ENCODE results near the gene PHPT1.

Gene PHPT1

DNA sequence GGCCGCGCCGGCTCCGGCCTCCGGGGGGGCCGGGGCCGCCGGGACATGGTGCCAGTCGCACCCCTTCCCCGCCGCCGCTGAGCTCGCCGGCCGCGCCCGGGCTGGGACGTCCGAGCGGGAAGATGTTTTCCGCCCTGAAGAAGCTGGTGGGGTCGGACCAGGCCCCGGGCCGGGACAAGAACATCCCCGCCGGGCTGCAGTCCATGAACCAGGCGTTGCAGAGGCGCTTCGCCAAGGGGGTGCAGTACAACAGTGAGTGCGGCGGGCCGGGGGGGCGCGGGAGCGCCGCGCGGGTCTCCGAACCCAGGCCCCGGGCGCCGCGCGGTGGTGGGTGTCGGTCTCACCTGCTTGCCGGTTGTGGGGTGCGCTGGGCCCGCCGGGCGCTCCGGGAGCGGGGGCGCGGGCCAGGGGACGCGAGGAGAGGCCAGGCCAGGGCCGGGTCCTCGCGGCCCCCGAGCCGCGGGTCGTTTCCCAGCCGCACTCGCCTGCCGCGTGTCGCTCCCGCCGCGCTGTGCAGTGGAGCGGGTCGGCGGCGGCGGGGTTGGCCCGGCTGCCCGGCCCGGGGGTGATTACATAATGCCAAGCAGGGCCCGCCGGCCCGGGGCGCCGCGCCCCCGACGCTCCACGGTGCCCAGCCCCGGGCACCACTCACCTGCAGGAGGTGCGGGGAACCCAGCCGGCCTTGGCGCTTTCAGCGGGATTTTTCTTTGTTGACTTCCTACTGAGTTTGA lies 41.0 kb upstream of the PHPT1 start:
- intact Hi-C loops (cut with DNase I; ENCODE audit: low total_unique reads): loop anchor here (5.0 kb wide), 1 partner anchor 34 kb away; the partner anchor contains the start of gene AJM1
- DNase-seq: no peak

DNA sequence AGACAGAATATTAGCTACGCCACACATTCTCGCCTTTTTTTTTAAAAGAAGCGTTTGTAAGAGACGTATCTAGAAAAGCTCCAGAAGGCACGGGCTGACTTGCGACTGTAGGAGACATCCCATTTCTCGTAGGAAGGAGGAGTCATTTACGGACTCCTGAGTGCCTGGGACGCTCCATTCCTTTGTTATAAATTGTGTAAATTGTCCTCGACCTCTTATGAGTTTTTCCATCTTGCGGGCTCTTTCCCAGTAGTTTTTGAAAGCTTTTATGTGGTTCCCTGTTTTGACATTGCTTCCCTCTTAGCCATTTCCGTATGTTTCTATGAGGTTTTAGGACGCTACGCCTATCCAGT lies 40.4 kb upstream of the PHPT1 start:
- H3K9me3 ChIP-seq: no peaks in the 10 kb centered on the region
- peak overlapping the region; percentile 94 to 99 for H3K4me3 ChIP-seq
- TF ChIP-seq, protein P1, sequence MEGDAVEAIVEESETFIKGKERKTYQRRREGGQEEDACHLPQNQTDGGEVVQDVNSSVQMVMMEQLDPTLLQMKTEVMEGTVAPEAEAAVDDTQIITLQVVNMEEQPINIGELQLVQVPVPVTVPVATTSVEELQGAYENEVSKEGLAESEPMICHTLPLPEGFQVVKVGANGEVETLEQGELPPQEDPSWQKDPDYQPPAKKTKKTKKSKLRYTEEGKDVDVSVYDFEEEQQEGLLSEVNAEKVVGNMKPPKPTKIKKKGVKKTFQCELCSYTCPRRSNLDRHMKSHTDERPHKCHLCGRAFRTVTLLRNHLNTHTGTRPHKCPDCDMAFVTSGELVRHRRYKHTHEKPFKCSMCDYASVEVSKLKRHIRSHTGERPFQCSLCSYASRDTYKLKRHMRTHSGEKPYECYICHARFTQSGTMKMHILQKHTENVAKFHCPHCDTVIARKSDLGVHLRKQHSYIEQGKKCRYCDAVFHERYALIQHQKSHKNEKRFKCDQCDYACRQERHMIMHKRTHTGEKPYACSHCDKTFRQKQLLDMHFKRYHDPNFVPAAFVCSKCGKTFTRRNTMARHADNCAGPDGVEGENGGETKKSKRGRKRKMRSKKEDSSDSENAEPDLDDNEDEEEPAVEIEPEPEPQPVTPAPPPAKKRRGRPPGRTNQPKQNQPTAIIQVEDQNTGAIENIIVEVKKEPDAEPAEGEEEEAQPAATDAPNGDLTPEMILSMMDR (IDR thresholded peaks at IDR 0.05): no peak
- H3K27me3 ChIP-seq: no peaks in the 10 kb centered on the region
- H3K36me3 ChIP-seq: peaks cover 0 to 26% (median 6%) of the 10 kb centered on the region in 3 donors
- intact Hi-C loops (cut with DNase I; ENCODE audit: low total_unique reads): loop anchor here (5.0 kb wide), 1 partner anchor 34 kb away; the partner anchor contains the start of gene AJM1
- H3K4me1 ChIP-seq: peaks cover 0 to 52% (median 26%) of the 10 kb centered on the region in 4 donors
- H3K27ac ChIP-seq: peak overlapping the region; percentile 69 to 83
- no peak for DNase-seq

More for the DNA sequence above, 41.0 kb upstream of the PHPT1 start:
- Histone ChIP-seq H3K9me3 (no peaks in the 10 kb centered on the region), H3K27ac (peak overlapping the region; percentile 69 to 83), H3K36me3 (peaks cover 0 to 23% (median 6%) of the 10 kb centered on the region in 3 donors), H3K4me3 (peak overlapping the region; percentile 94 to 99), H3K4me1 (peaks cover 0 to 52% (median 26%) of the 10 kb centered on the region in 4 donors), H3K27me3 (peaks cover 0 to 4% of the 10 kb centered on the region in 2 donors)
- TF ChIP-seq, protein P1 (IDR thresholded peaks at IDR 0.05): no peak

DNA sequence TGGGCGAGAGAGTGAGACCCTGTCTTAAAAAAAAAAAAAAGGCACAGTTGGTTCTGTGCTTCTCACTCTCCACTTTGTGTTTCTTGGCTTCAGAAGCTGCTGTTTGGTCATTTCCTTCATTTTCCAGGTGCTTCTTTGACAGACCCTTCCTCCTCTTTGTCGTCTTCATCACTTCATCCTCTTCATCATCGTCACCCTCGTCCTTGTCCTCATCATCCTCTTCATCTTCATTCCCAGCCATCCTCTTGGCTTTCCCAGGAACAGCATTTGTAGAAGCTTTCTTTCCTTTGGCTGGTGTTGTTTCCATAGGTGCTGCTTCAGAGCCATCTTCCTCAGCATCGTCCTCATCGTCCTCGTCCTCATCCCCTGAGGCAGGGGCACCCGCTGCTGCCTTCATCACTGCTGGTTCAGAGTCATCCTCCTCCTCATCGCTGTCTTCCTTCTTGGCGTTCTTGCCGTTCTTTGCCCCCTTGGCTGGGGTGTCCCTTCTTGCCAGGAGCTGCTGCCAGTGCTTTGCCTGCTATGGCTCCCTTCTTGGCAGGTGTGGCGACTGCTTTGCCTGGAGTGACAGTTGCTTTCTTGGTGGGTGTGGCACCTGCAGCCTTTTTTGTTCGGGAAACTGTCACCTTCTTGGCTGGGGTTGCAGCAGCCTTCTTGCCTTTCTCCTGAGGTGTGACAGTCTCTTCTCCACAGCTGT lies 34.3 kb upstream of the PHPT1 start:
- Histone ChIP-seq H3K9me3 (no peaks in the 10 kb centered on the region), H3K36me3 (peaks cover 6 to 30% (median 15%) of the 10 kb centered on the region in 3 donors), H3K27ac (no peak overlapping the region), H3K27me3 (no peaks in the 10 kb centered on the region), H3K4me1 (peaks cover 0 to 11% (median 5%) of the 10 kb centered on the region in 4 donors), H3K4me3 (no peak overlapping the region)
- DNase-seq: no peak
- intact Hi-C loops (cut with DNase I; ENCODE audit: low total_unique reads): no loop called here
- TF ChIP-seq, protein P1 (IDR thresholded peaks at IDR 0.05): no peak

DNA sequence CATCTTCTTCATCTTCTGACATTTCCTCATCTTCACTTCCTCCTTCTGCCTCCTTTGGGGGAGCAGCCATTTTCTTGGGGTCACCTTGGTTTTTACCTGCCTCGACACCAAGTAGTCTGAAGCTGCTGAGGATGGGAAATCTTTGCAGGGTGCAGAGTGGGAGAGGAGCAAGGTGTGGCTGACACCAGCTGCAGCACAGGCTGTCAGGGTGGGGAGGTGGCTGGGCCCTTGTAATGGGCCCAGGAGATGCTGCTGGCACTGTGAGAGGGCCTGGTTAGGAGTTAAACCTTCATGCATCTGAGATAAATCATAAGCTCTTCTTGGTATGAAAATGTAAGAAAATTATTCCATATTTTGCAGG lies 33.8 kb upstream of the PHPT1 start:
- no peaks in the 10 kb centered on the region for H3K27me3 ChIP-seq
- H3K27ac ChIP-seq: no peak overlapping the region
- no peak for DNase-seq
- intact Hi-C loops (cut with DNase I; ENCODE audit: low total_unique reads): no loop called here
- H3K4me1 ChIP-seq: peaks cover 0 to 5% (median 3%) of the 10 kb centered on the region in 4 donors
- H3K9me3 ChIP-seq: no peaks in the 10 kb centered on the region
- peaks cover 6 to 27% (median 15%) of the 10 kb centered on the region in 3 donors for H3K36me3 ChIP-seq
- TF ChIP-seq, protein P1 (IDR thresholded peaks at IDR 0.05): no peak
- H3K4me3 ChIP-seq: no peak overlapping the region

DNA sequence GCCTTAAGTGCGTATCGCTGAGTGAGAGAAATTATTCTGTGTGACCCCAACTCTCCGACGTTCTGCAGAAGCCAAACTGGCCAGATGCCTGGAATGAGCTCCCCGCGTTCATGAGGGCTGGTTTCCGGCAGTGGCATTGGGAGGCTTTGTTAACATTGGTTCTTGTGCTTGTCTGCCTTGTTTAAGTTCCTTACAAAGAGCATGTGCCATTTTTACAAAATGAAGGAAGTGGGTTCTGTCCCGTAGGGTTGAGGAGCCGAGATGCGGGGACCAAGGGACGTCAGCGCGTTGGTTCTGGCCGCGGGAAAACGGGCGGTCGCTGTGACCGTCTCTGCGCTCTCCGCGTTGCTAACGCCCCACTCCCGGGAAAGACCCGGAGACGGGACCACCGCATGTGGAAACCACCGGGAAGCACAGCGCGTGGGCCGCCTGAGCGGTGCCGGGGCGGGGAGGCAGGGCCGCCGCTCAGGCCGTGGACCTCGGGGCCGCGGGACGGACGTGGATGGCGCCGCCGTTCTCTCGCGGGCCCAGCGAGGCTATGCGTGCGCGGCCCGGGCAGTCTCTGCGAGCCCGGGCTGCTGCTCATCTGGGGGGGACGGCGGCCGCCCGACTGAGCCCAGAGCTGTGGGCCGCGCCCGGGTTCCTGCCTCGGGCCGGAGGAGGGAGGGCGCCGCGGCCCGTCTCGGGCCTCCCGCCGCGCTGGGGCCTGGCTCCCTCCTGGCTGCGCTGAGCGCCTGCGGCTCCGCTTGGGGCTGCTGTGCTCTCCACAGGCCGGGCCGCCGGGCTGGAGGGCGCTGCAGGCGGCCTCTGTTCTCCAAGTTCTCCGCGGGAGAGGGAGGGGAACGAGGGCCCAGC lies 28.0 kb upstream of the PHPT1 start:
- Histone ChIP-seq H3K27me3 (no peaks in the 10 kb centered on the region), H3K27ac (no peak overlapping the region), H3K4me3 (peak overlapping the region; percentile 41 to 45), H3K9me3 (no peaks in the 10 kb centered on the region), H3K4me1 (peaks cover 0 to 15% (median 6%) of the 10 kb centered on the region in 4 donors), H3K36me3 (peaks cover 24 to 35% (median 32%) of the 10 kb centered on the region in 3 donors)
- intact Hi-C loops (cut with DNase I; ENCODE audit: low total_unique reads): no loop called here
- DNase-seq: peak in 1 of 2 donors; percentile 62
- TF ChIP-seq, protein P1 (IDR thresholded peaks at IDR 0.05): no peak
